Fibroblast of lung (primary cell): Measurements from ENCODE around the gene USH1C. TPM values are rescaled to one million over a fixed set of nuclear protein-coding genes. Genes with fewer than 3 reads are reported as not detected.

Source experiments
- DNase-seq, 2 donors: peaks; one replicate each; pipeline versions ENCODE4 v3.0.0 to v3.0.0-alpha.2; 2010; ENCODE audit warnings: low read depth in 2 of 2
- H2AFZ ChIP-seq: 2 replicates; pipeline ENCODE4 v1.5.1; 2012; ENCODE audit warnings: low read length, control low read depth, inconsistent platforms
- H3K27ac ChIP-seq: 2 replicates; pipeline ENCODE4 v1.5.1; 2011; ENCODE audit warnings: low read length, control low read depth; ENCODE audit not compliant: insufficient read depth
- H3K27me3 ChIP-seq: 2 replicates; pipeline ENCODE4 v1.5.1; 2011; ENCODE audit warnings: mild to moderate bottlenecking, low read length; ENCODE audit not compliant: control insufficient read depth, insufficient read depth
- H3K36me3 ChIP-seq: 2 replicates; pipeline ENCODE4 v1.5.1; 2011; ENCODE audit warnings: low read length; ENCODE audit not compliant: control insufficient read depth, insufficient read depth
- H3K4me1 ChIP-seq: 2 replicates; pipeline ENCODE4 v1.5.1; 2011; ENCODE audit warnings: low read length; ENCODE audit not compliant: control insufficient read depth, insufficient read depth; ENCODE audit errors: extremely low read depth
- H3K4me2 ChIP-seq: 2 replicates; pipeline ENCODE4 v1.5.1; 2011; ENCODE audit warnings: low read length, control low read depth; ENCODE audit not compliant: insufficient read depth; ENCODE audit errors: extremely low read depth
- H3K4me3 ChIP-seq, 4 experiments: fragments of 200-600 bp in 1 of 4; sonication (generic) in 1 of 4; replicated peaks in 1 of 4; 2 replicates each; pipeline ENCODE4 v1.5.1; 2011 to 2016; ENCODE audit warnings: low read length in 4 of 4, low read depth in 3 of 4, mild to moderate bottlenecking in 3 of 4, control low read depth in 2 of 4, inconsistent platforms in 1 of 4, mixed read lengths in 1 of 4; ENCODE audit not compliant: insufficient read depth in 1 of 4; ENCODE audit errors: control extremely low read depth in 1 of 4
- H3K79me2 ChIP-seq: 2 replicates; pipeline ENCODE4 v1.5.1; 2012; ENCODE audit warnings: mild to moderate bottlenecking, low read length, inconsistent platforms; ENCODE audit not compliant: control insufficient read depth, insufficient read depth
- H3K9ac ChIP-seq: 2 replicates; pipeline ENCODE4 v1.5.1; 2011; ENCODE audit warnings: mild to moderate bottlenecking, low read length, control low read depth; ENCODE audit not compliant: insufficient read depth
- H3K9me3 ChIP-seq: 2 replicates; pipeline ENCODE4 v1.5.1; 2012; ENCODE audit warnings: low read depth, low read length; ENCODE audit not compliant: control insufficient read depth, insufficient read depth
- H4K20me1 ChIP-seq: 2 replicates; pipeline ENCODE4 v1.5.1; 2011; ENCODE audit warnings: low read length; ENCODE audit not compliant: control insufficient read depth, insufficient read depth; ENCODE audit errors: extremely low read depth
- EZH2 ChIP-seq: IDR thresholded peaks from 2 replicates; pipeline ENCODE4 v1.5.1; 2012; ENCODE audit warnings: low read length, control low read depth, mild to moderate bottlenecking; ENCODE audit errors: missing control alignments
- polyA plus RNA-seq, 2 donors: library from polyadenylated mRNA; depleted of rRNA in 1 of 2; stranded (reverse) in 1 of 2; unstranded in 1 of 2; fragments of >200 nt; gene quantifications; 2 replicates each; pipeline ENCODE4 v1.2.1, GENCODE V29; 2011 to 2012; ENCODE audit warnings: missing spikeins in 1 of 2
- total RNA-seq: library from RNA; depleted of rRNA; stranded (reverse); fragments of >200 nt; gene quantifications from 2 replicates; pipeline ENCODE4 v1.2.1, GENCODE V29; 2014
- TF ChIP-seq, protein P1 (sequence below), 2 donors: IDR thresholded peaks in 1 of 2; conservative IDR thresholded peaks in 1 of 2; 1 replicate in 1 of 2; 2 replicates in 1 of 2; pipeline ENCODE4 v1.5.1; 2011 to 2012; ENCODE audit warnings: low read length in 2 of 2, control low read depth in 1 of 2, inconsistent platforms in 1 of 2, low read depth in 1 of 2, mild to moderate bottlenecking in 1 of 2

Gene USH1C
- total and polyA plus RNA-seq, 2 donors (not counting 1 experiment from before 2014, with no cell fraction given), result not detected

- Histone ChIP-seq H3K4me2 (no peak overlapping the region), H3K9me3 (no peaks in the 10 kb centered on the region), H3K79me2 (no peaks in the 10 kb centered on the region), H3K27me3 (peaks cover 2% of the 10 kb centered on the region), H3K27ac (no peak overlapping the region), H3K4me1 (no peaks in the 10 kb centered on the region), H3K4me3 (no peak overlapping the region), H2AFZ (no peak overlapping the region), H3K9ac (no peak overlapping the region), H4K20me1 (no peaks in the 10 kb centered on the region), H3K36me3 (no peaks in the 10 kb centered on the region)
- no peak for DNase-seq
- TF ChIP-seq EZH2, result no peak
- TF ChIP-seq, protein P1, sequence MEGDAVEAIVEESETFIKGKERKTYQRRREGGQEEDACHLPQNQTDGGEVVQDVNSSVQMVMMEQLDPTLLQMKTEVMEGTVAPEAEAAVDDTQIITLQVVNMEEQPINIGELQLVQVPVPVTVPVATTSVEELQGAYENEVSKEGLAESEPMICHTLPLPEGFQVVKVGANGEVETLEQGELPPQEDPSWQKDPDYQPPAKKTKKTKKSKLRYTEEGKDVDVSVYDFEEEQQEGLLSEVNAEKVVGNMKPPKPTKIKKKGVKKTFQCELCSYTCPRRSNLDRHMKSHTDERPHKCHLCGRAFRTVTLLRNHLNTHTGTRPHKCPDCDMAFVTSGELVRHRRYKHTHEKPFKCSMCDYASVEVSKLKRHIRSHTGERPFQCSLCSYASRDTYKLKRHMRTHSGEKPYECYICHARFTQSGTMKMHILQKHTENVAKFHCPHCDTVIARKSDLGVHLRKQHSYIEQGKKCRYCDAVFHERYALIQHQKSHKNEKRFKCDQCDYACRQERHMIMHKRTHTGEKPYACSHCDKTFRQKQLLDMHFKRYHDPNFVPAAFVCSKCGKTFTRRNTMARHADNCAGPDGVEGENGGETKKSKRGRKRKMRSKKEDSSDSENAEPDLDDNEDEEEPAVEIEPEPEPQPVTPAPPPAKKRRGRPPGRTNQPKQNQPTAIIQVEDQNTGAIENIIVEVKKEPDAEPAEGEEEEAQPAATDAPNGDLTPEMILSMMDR (conservative IDR thresholded peaks at IDR 0.05 in 1 of 2, IDR thresholded peaks at IDR 0.05 in 1 of 2; ENCODE audit: low read depth in 1 of 2, low read length in 2 of 2), result no peak
Observed at GRCh38 chr11:17533778-17534415, 10.3 kb downstream of the USH1C start.

GRCh38 chr11:17533341-17533740 lies 10.9 kb downstream of the USH1C start:
- DNase-seq, result no peak
- no peaks in the 10 kb centered on the region for H3K9me3 ChIP-seq
- peaks cover 2% of the 10 kb centered on the region for H3K27me3 ChIP-seq
- H3K9ac ChIP-seq, result no peak overlapping the region
- H4K20me1 ChIP-seq, result no peaks in the 10 kb centered on the region
- no peaks in the 10 kb centered on the region for H3K4me1 ChIP-seq
- TF ChIP-seq, protein P1 (conservative IDR thresholded peaks at IDR 0.05 in 1 of 2, IDR thresholded peaks at IDR 0.05 in 1 of 2; ENCODE audit: low read depth in 1 of 2, low read length in 2 of 2), result no peak
- TF ChIP-seq EZH2, result no peak
- no peaks in the 10 kb centered on the region for H3K36me3 ChIP-seq
- no peak overlapping the region for H3K4me2 ChIP-seq
- no peak overlapping the region for H3K27ac ChIP-seq
- no peak overlapping the region for H2AFZ ChIP-seq
- no peak overlapping the region for H3K4me3 ChIP-seq
- H3K79me2 ChIP-seq, result no peaks in the 10 kb centered on the region

DNA sequence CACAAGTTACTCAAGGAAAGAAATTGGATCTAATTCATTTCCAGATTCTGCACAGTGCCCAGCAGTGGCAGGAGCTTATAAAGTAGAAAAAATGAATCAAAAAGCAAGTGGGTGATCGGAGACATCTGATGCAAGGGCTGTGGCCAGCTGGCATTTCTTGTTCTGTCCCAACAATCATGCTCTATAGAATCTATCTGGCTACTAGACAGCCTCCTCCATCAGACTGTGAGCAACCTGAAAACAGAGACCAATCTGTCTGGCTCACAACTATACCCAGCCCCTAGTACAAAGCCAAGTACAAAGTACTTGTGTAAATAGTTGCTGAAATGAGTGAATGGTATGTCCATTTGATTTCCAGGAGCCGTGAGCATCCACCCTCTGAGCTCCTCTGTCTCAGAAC lies 11.4 kb downstream of the USH1C start:
- no peak for DNase-seq
- H3K36me3 ChIP-seq, result no peaks in the 10 kb centered on the region
- no peaks in the 10 kb centered on the region for H3K79me2 ChIP-seq
- H3K9ac ChIP-seq, result no peak overlapping the region
- H3K4me1 ChIP-seq, result no peaks in the 10 kb centered on the region
- H4K20me1 ChIP-seq, result no peaks in the 10 kb centered on the region
- H3K27me3 ChIP-seq, result peaks cover 2% of the 10 kb centered on the region
- H3K27ac ChIP-seq, result no peak overlapping the region
- H3K4me2 ChIP-seq, result no peak overlapping the region
- no peak overlapping the region for H2AFZ ChIP-seq
- H3K4me3 ChIP-seq, result no peak overlapping the region
- TF ChIP-seq, protein P1 (conservative IDR thresholded peaks at IDR 0.05 in 1 of 2, IDR thresholded peaks at IDR 0.05 in 1 of 2; ENCODE audit: low read depth in 1 of 2, low read length in 2 of 2), result no peak
- TF ChIP-seq EZH2, result no peak
- no peaks in the 10 kb centered on the region for H3K9me3 ChIP-seq
